ENCODE results near the gene ATN1. TPM values are rescaled to one million over a fixed set of nuclear protein-coding genes. Genes with fewer than 3 reads are reported as not detected.

The ATN1 gene
- total RNA-seq, 1 donor from 2014 or later: 29.1 TPM

GRCh38 chr12:6928703-6929407 is 1.1 kb downstream of the ATN1 start:
- ATAC-seq: no peak

GRCh38 chr12:6929466-6930452 is 2.0 kb downstream of the ATN1 start:
- peak; percentile 19 for ATAC-seq

GRCh38 chr12:6932766-6933165 is 5.0 kb downstream of the ATN1 start:
- no peak for ATAC-seq

GRCh38 chr12:6934110-6934509 is 6.4 kb downstream of the ATN1 start:
- ATAC-seq: no peak

- ATAC-seq: no peak
Measured at GRCh38 chr12:6935371-6936193, 7.8 kb downstream of the ATN1 start.

- no peak for ATAC-seq
Measured at GRCh38 chr12:6936194-6936635, 8.5 kb downstream of the ATN1 start.

GRCh38 chr12:6936636-6937480 is 9.1 kb downstream of the ATN1 start:
- ATAC-seq: peak; percentile 1

- peak; percentile 92 for ATAC-seq
Measured at GRCh38 chr12:6937481-6938352, 10.0 kb downstream of the ATN1 start.

GRCh38 chr12:6938353-6939190 is 10.8 kb downstream of the ATN1 start:
- ATAC-seq: no peak

- no peak for ATAC-seq
Measured at GRCh38 chr12:6939191-6939540, 11.4 kb downstream of the ATN1 start.

GRCh38 chr12:6941267-6941666 is 13.5 kb downstream of the ATN1 start:
- ATAC-seq: no peak

- no peak for ATAC-seq
Measured at GRCh38 chr12:6941782-6942181, 14.0 kb downstream of the ATN1 start.

GRCh38 chr12:6942331-6942665 is 14.5 kb downstream of the ATN1 start:
- ATAC-seq: no peak

- peak; percentile 42 for ATAC-seq
Measured at GRCh38 chr12:6943389-6943721, 15.6 kb downstream of the ATN1 start.

GRCh38 chr12:6943722-6944380 is 16.1 kb downstream of the ATN1 start, which contains the start of the genes C12orf57 and RNU7-1:
TSS of gene C12orf57 (plus strand) at chr12:6944022. CDS start at chr12:6944122, 100 bp downstream.
TSS of gene RNU7-1 (plus strand) at chr12:6943816.
- peak; percentile 54 for ATAC-seq

- ATAC-seq: peak; percentile 60
Measured at GRCh38 chr12:6944381-6945186, 16.8 kb downstream of the ATN1 start.

GRCh38 chr12:6945613-6946012 is 17.9 kb downstream of the ATN1 start:
- ATAC-seq: no peak
